ENCODE measurements around the gene BTF3. TPM values are rescaled to one million over a fixed set of nuclear protein-coding genes. Genes with fewer than 3 reads are reported as not detected.

The BTF3 gene
- total and polyA plus RNA-seq, 2 experiments from 2014 or later = 506 to 1,148 TPM

DNA sequence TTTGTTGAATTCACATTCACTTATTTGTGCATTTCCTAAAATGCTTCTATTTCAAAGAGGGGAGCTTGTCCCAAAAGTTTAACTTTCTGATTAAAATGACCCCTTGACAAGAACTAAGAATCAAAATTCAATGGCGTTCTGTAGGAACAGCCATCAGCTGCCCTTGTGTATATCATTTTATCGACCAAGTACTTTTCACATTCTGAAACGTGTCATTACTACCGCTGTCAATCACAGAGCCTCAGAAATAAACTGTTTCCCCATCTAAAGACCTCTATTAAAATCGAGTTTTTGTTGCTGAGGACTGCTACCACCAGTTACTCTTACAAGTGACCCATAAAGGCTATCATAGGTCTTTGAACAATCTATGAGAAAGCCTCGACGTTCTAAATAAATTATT, 48.1 kb upstream of the BTF3 start (continued):
- TF ChIP-seq, protein P1, sequence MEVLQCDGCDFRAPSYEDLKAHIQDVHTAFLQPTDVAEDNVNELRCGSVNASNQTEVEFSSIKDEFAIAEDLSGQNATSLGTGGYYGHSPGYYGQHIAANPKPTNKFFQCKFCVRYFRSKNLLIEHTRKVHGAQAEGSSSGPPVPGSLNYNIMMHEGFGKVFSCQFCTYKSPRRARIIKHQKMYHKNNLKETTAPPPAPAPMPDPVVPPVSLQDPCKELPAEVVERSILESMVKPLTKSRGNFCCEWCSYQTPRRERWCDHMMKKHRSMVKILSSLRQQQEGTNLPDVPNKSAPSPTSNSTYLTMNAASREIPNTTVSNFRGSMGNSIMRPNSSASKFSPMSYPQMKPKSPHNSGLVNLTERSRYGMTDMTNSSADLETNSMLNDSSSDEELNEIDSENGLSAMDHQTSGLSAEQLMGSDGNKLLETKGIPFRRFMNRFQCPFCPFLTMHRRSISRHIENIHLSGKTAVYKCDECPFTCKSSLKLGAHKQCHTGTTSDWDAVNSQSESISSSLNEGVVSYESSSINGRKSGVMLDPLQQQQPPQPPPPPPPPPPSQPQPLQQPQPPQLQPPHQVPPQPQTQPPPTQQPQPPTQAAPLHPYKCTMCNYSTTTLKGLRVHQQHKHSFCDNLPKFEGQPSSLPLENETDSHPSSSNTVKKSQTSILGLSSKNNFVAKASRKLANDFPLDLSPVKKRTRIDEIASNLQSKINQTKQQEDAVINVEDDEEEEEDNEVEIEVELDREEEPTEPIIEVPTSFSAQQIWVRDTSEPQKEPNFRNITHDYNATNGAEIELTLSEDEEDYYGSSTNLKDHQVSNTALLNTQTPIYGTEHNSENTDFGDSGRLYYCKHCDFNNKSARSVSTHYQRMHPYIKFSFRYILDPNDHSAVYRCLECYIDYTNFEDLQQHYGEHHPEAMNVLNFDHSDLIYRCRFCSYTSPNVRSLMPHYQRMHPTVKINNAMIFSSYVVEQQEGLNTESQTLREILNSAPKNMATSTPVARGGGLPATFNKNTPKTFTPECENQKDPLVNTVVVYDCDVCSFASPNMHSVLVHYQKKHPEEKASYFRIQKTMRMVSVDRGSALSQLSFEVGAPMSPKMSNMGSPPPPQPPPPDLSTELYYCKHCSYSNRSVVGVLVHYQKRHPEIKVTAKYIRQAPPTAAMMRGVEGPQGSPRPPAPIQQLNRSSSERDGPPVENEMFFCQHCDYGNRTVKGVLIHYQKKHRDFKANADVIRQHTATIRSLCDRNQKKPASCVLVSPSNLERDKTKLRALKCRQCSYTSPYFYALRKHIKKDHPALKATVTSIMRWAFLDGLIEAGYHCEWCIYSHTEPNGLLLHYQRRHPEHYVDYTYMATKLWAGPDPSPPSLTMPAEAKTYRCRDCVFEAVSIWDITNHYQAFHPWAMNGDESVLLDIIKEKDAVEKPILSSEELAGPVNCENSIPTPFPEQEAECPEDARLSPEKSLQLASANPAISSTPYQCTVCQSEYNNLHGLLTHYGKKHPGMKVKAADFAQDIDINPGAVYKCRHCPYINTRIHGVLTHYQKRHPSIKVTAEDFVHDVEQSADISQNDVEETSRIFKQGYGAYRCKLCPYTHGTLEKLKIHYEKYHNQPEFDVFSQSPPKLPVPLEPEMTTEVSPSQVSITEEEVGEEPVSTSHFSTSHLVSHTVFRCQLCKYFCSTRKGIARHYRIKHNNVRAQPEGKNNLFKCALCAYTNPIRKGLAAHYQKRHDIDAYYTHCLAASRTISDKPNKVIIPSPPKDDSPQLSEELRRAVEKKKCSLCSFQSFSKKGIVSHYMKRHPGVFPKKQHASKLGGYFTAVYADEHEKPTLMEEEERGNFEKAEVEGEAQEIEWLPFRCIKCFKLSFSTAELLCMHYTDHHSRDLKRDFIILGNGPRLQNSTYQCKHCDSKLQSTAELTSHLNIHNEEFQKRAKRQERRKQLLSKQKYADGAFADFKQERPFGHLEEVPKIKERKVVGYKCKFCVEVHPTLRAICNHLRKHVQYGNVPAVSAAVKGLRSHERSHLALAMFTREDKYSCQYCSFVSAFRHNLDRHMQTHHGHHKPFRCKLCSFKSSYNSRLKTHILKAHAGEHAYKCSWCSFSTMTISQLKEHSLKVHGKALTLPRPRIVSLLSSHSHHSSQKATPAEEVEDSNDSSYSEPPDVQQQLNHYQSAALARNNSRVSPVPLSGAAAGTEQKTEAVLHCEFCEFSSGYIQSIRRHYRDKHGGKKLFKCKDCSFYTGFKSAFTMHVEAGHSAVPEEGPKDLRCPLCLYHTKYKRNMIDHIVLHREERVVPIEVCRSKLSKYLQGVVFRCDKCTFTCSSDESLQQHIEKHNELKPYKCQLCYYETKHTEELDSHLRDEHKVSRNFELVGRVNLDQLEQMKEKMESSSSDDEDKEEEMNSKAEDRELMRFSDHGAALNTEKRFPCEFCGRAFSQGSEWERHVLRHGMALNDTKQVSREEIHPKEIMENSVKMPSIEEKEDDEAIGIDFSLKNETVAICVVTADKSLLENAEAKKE (CRISPR knock-in tag; IDR thresholded peaks at IDR 0.05) = no peak
- no peak for TF ChIP-seq POLR2AphosphoS5 (IDR thresholded peaks at IDR 0.05; ENCODE audit: low read depth)
- no peak for TF ChIP-seq STAT1 (IDR thresholded peaks at IDR 0.05; ENCODE audit: unreplicated experiment)
- TF ChIP-seq EZH2 (IDR thresholded peaks at IDR 0.05; ENCODE audit: low read depth, unreplicated experiment) = no peak
- TF ChIP-seq ZNF114 (CRISPR knock-in tag; IDR thresholded peaks at IDR 0.05) = no peak
- TF ChIP-seq, protein P2, sequence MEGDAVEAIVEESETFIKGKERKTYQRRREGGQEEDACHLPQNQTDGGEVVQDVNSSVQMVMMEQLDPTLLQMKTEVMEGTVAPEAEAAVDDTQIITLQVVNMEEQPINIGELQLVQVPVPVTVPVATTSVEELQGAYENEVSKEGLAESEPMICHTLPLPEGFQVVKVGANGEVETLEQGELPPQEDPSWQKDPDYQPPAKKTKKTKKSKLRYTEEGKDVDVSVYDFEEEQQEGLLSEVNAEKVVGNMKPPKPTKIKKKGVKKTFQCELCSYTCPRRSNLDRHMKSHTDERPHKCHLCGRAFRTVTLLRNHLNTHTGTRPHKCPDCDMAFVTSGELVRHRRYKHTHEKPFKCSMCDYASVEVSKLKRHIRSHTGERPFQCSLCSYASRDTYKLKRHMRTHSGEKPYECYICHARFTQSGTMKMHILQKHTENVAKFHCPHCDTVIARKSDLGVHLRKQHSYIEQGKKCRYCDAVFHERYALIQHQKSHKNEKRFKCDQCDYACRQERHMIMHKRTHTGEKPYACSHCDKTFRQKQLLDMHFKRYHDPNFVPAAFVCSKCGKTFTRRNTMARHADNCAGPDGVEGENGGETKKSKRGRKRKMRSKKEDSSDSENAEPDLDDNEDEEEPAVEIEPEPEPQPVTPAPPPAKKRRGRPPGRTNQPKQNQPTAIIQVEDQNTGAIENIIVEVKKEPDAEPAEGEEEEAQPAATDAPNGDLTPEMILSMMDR (conservative IDR thresholded peaks at IDR 0.05; ENCODE audit: low read depth in 2 of 2) = no peak
- no peak for TF ChIP-seq ZNF331 (CRISPR knock-in tag; IDR thresholded peaks at IDR 0.05; ENCODE audit: low read depth)
- TF ChIP-seq JUNB (IDR thresholded peaks at IDR 0.05; ENCODE audit: unreplicated experiment) = no peak
- TF ChIP-seq CREB1 (CRISPR knock-in tag; IDR thresholded peaks at IDR 0.05; ENCODE audit: low read depth) = no peak
- no peak for TF ChIP-seq NANOG (IDR thresholded peaks at IDR 0.05; ENCODE audit: borderline replicate concordance)
- TF ChIP-seq, protein P3, sequence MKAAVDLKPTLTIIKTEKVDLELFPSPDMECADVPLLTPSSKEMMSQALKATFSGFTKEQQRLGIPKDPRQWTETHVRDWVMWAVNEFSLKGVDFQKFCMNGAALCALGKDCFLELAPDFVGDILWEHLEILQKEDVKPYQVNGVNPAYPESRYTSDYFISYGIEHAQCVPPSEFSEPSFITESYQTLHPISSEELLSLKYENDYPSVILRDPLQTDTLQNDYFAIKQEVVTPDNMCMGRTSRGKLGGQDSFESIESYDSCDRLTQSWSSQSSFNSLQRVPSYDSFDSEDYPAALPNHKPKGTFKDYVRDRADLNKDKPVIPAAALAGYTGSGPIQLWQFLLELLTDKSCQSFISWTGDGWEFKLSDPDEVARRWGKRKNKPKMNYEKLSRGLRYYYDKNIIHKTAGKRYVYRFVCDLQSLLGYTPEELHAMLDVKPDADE (IDR thresholded peaks at IDR 0.05) = no peak
